GM23338 (cell line): Measurements from ENCODE around the gene DNAJB8. TPM values are rescaled to one million over a fixed set of nuclear protein-coding genes. Genes with fewer than 3 reads are reported as not detected.

Source experiments
- ATAC-seq: fragments of 200-7000 bp; cut with Tn5 transposase; 3 replicates; pipeline ENCODE4 v1.9.1; 2020
- DNase-seq: peaks from one replicate; pipeline ENCODE4 v3.0.0-alpha.2; 2015; ENCODE audit warnings: low spot score
- H2AFZ ChIP-seq: fragments of 200-600 bp; sonication (generic); 2 replicates; pipeline ENCODE4 v1.8.0; 2016; ENCODE audit warnings: antibody characterized with exemption, mild to moderate bottlenecking, moderate library complexity
- H3F3A ChIP-seq: fragments of 200-600 bp; sonication (generic); replicated peaks from 2 replicates; pipeline ENCODE4 v1.8.0; 2017; ENCODE audit warnings: antibody characterized with exemption, mixed run types, low read depth
- H3K27ac ChIP-seq: fragments of 200-600 bp; sonication (generic); 2 replicates; pipeline ENCODE4 v1.6.1; 2016; ENCODE audit warnings: low read depth
- H3K27me3 ChIP-seq: fragments of 200-600 bp; sonication (generic); 2 replicates; pipeline ENCODE4 v1.8.0; 2016; ENCODE audit warnings: mild to moderate bottlenecking, mixed run types, moderate library complexity; ENCODE audit not compliant: insufficient read depth
- H3K36me3 ChIP-seq: fragments of 200-600 bp; sonication (generic); 2 replicates; pipeline ENCODE4 v1.8.0; 2016; ENCODE audit warnings: mild to moderate bottlenecking; ENCODE audit not compliant: insufficient read depth
- H3K4me1 ChIP-seq: fragments of 200-600 bp; sonication (generic); 2 replicates; pipeline ENCODE4 v1.8.0; 2016; ENCODE audit warnings: mild to moderate bottlenecking, moderate library complexity; ENCODE audit not compliant: insufficient read depth
- H3K4me2 ChIP-seq: fragments of 200-600 bp; sonication (generic); 2 replicates; pipeline ENCODE4 v1.7.1; 2017; ENCODE audit warnings: mixed run types
- H3K4me3 ChIP-seq: fragments of 200-600 bp; sonication (generic); 2 replicates; pipeline ENCODE4 v1.6.1; 2016; ENCODE audit warnings: mixed run types
- H3K79me2 ChIP-seq: fragments of 200-600 bp; sonication (generic); replicated peaks from 2 replicates; pipeline ENCODE4 v1.8.0; 2017; ENCODE audit warnings: mild to moderate bottlenecking; ENCODE audit not compliant: insufficient read depth
- H3K9me2 ChIP-seq: fragments of 200-600 bp; sonication (generic); 2 replicates; pipeline ENCODE4 v1.8.0; 2017; ENCODE audit not compliant: insufficient read depth
- H4K20me1 ChIP-seq: fragments of 200-600 bp; sonication (generic); replicated peaks from 2 replicates; pipeline ENCODE4 v1.8.0; 2017; ENCODE audit warnings: mild to moderate bottlenecking; ENCODE audit not compliant: insufficient read depth
- H3K27ac Mint-ChIP-seq: 2 replicates; pipeline ENCODE4 v1.8.0; 2020; ENCODE audit warnings: inconsistent platforms, mild to moderate bottlenecking, moderate library complexity, mixed read lengths
- H3K27me3 Mint-ChIP-seq: 3 replicates; pipeline ENCODE4 v1.8.0; 2022; ENCODE audit warnings: low read depth, mild to moderate bottlenecking, moderate library complexity, mixed read lengths, inconsistent platforms; ENCODE audit not compliant: insufficient read depth, poor library complexity
- H3K36me3 Mint-ChIP-seq: 3 replicates; pipeline ENCODE4 v1.8.0; 2021; ENCODE audit warnings: low read depth, mild to moderate bottlenecking, inconsistent platforms, moderate library complexity, mixed read lengths
- H3K4me1 Mint-ChIP-seq: 3 replicates; pipeline ENCODE4 v1.8.0; 2020; ENCODE audit warnings: mild to moderate bottlenecking, inconsistent platforms, mixed read lengths
- H3K4me3 Mint-ChIP-seq: 3 replicates; pipeline ENCODE4 v1.8.0; 2021; ENCODE audit warnings: moderate library complexity, mild to moderate bottlenecking, inconsistent platforms, mixed read lengths
- H3K9me3 Mint-ChIP-seq: 3 replicates; pipeline ENCODE4 v1.8.0; 2020; ENCODE audit warnings: moderate library complexity, mild to moderate bottlenecking, inconsistent platforms, mixed read lengths
- CREB1 ChIP-seq: fragments of 250-450 bp; sonication (Bioruptor Pico); IDR thresholded peaks from 2 replicates; pipeline ENCODE4 v1.5.0; 2020; ENCODE audit warnings: low read depth, mild to moderate bottlenecking, moderate library complexity
- CTCF ChIP-seq, 2 experiments: fragments of 200-600 bp in 1 of 2; sonication (generic) in 1 of 2; conservative IDR thresholded peaks; 2 replicates each; pipeline versions ENCODE4 v1.5.1 to v1.6.1; 2016 to 2017; ENCODE audit warnings: antibody characterized with exemption in 2 of 2, low read depth in 2 of 2, mild to moderate bottlenecking in 2 of 2, moderate library complexity in 1 of 2
- EZH2phosphoT487 ChIP-seq: fragments of 200-600 bp; sonication (generic); IDR thresholded peaks from one replicate; pipeline ENCODE4 v1.8.1; 2018; ENCODE audit warnings: antibody characterized with exemption; ENCODE audit not compliant: unreplicated experiment
- JUNB ChIP-seq: IDR thresholded peaks from one replicate; pipeline ENCODE4 v1.6.1; 2016; ENCODE audit warnings: antibody characterized with exemption; ENCODE audit not compliant: unreplicated experiment
- NANOG ChIP-seq: IDR thresholded peaks from 2 replicates; pipeline ENCODE4 v1.6.1; 2016; ENCODE audit warnings: antibody characterized with exemption, borderline replicate concordance
- POLR2AphosphoS5 ChIP-seq: IDR thresholded peaks from 2 replicates; pipeline ENCODE4 v1.6.1; 2016; ENCODE audit warnings: antibody characterized with exemption, low read depth
- STAT1 ChIP-seq: IDR thresholded peaks from one replicate; pipeline ENCODE4 v1.6.1; 2016; ENCODE audit warnings: antibody characterized with exemption; ENCODE audit not compliant: unreplicated experiment
- ZNF114 ChIP-seq: fragments of 250-450 bp; sonication (Bioruptor Pico); IDR thresholded peaks from 2 replicates; pipeline ENCODE4 v1.5.0; 2020; ENCODE audit warnings: mild to moderate bottlenecking, moderate library complexity
- ZNF331 ChIP-seq: fragments of 250-450 bp; sonication (Bioruptor Pico); IDR thresholded peaks from 2 replicates; pipeline ENCODE4 v1.5.0; 2020; ENCODE audit warnings: low read depth, mild to moderate bottlenecking, moderate library complexity
- ZNF462 ChIP-seq: fragments of 250-450 bp; sonication (Bioruptor Pico); IDR thresholded peaks from 2 replicates; pipeline ENCODE4 v1.5.0; 2020; ENCODE audit warnings: mild to moderate bottlenecking, moderate library complexity
- polyA plus RNA-seq: library from polyadenylated mRNA; unstranded; fragments of >200 nt; fragmentation: Nextera tagmentation; extraction: Ambion mirVana; gene quantifications from 2 replicates; pipeline ENCODE4 v1.2.1, GENCODE V29; 2016
- total RNA-seq: library from RNA; depleted of rRNA; stranded (reverse); fragments of >200 nt; shearing (Covaris generic); gene quantifications from 2 replicates; pipeline ENCODE4 v1.2.3, GENCODE V29; 2014
- TF ChIP-seq, protein P1 (sequence below): IDR thresholded peaks from one replicate; pipeline ENCODE4 v1.6.1; 2018; ENCODE audit warnings: antibody characterized with exemption; ENCODE audit not compliant: unreplicated experiment
- TF ChIP-seq, protein P2 (sequence below): IDR thresholded peaks from 2 replicates; pipeline ENCODE4 v1.6.1; 2016; ENCODE audit warnings: antibody characterized with exemption

Gene DNAJB8
- total and polyA plus RNA-seq, 2 experiments from 2014 or later: not detected

GRCh38 chr3:128421966-128422365 is 44.7 kb downstream of the DNAJB8 start:
- ATAC-seq (no peak), DNase-seq (no peak)
- Histone ChIP-seq H2AFZ (no peak overlapping the region), H3K36me3 (no peaks in the 10 kb centered on the region), H3K4me2 (no peak overlapping the region), H3K9me2 (no peaks in the 10 kb centered on the region), H3K27me3 (peaks cover 15% of the 10 kb centered on the region), H4K20me1 (no peaks in the 10 kb centered on the region), H3K79me2 (no peaks in the 10 kb centered on the region), H3F3A (no peaks in the 10 kb centered on the region), H3K27ac (no peak overlapping the region), H3K4me1 (no peaks in the 10 kb centered on the region; the same call in 1 of the 2 replicates), H3K4me3 (no peak overlapping the region)
- Mint-ChIP-seq H3K4me3 (no peak overlapping the region), H3K27me3 (peaks cover 24% of the 10 kb centered on the region), H3K9me3 (no peaks in the 10 kb centered on the region; the same call in 2 of the 3 replicates), H3K4me1 (peaks cover 9% of the 10 kb centered on the region), H3K36me3 (no peaks in the 10 kb centered on the region; the same call in 2 of the 3 replicates), H3K27ac (no peak overlapping the region)
- TF ChIP-seq, protein P1, sequence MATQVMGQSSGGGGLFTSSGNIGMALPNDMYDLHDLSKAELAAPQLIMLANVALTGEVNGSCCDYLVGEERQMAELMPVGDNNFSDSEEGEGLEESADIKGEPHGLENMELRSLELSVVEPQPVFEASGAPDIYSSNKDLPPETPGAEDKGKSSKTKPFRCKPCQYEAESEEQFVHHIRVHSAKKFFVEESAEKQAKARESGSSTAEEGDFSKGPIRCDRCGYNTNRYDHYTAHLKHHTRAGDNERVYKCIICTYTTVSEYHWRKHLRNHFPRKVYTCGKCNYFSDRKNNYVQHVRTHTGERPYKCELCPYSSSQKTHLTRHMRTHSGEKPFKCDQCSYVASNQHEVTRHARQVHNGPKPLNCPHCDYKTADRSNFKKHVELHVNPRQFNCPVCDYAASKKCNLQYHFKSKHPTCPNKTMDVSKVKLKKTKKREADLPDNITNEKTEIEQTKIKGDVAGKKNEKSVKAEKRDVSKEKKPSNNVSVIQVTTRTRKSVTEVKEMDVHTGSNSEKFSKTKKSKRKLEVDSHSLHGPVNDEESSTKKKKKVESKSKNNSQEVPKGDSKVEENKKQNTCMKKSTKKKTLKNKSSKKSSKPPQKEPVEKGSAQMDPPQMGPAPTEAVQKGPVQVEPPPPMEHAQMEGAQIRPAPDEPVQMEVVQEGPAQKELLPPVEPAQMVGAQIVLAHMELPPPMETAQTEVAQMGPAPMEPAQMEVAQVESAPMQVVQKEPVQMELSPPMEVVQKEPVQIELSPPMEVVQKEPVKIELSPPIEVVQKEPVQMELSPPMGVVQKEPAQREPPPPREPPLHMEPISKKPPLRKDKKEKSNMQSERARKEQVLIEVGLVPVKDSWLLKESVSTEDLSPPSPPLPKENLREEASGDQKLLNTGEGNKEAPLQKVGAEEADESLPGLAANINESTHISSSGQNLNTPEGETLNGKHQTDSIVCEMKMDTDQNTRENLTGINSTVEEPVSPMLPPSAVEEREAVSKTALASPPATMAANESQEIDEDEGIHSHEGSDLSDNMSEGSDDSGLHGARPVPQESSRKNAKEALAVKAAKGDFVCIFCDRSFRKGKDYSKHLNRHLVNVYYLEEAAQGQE: no peak
- TF ChIP-seq CTCF (conservative IDR thresholded peaks at IDR 0.05; ENCODE audit: low read depth in 2 of 2) (no peak), ZNF331 (CRISPR knock-in tag) (no peak), NANOG (no peak), POLR2AphosphoS5 (no peak), JUNB (no peak), CREB1 (no peak), ZNF462 (no peak), EZH2phosphoT487 (no peak), STAT1 (no peak), ZNF114 (no peak)
- TF ChIP-seq, protein P2, sequence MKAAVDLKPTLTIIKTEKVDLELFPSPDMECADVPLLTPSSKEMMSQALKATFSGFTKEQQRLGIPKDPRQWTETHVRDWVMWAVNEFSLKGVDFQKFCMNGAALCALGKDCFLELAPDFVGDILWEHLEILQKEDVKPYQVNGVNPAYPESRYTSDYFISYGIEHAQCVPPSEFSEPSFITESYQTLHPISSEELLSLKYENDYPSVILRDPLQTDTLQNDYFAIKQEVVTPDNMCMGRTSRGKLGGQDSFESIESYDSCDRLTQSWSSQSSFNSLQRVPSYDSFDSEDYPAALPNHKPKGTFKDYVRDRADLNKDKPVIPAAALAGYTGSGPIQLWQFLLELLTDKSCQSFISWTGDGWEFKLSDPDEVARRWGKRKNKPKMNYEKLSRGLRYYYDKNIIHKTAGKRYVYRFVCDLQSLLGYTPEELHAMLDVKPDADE: no peak
